H1 (cell line): Measurements from ENCODE around the gene MAPKAP1. TPM values are rescaled to one million over a fixed set of nuclear protein-coding genes. Genes with fewer than 3 reads are reported as not detected.

Experiments
- CHD7 ChIP-seq: fragments of 300-600 bp; sonication (generic); IDR thresholded peaks from 2 replicates; pipeline ENCODE4 v1.7.1; 2012; ENCODE audit warnings: low read length, moderate library complexity, mild to moderate bottlenecking, inconsistent platforms; ENCODE audit not compliant: insufficient replicate concordance
- CREB1 ChIP-seq: IDR thresholded peaks from 2 replicates; pipeline ENCODE4 v1.6.1; 2012; ENCODE audit warnings: inconsistent platforms
- EGR1 ChIP-seq: IDR thresholded peaks from 2 replicates; pipeline ENCODE4 v1.6.1; 2011; ENCODE audit warnings: low read depth, low read length, borderline replicate concordance
- GTF2F1 ChIP-seq: IDR thresholded peaks from 2 replicates; pipeline ENCODE4 v1.6.1; 2012; ENCODE audit warnings: low read depth, low read length, improper control_type of control experiment, borderline replicate concordance
- KDM5A ChIP-seq: fragments of 200-600 bp; IDR thresholded peaks from 2 replicates; pipeline ENCODE4 v1.7.1; 2012; ENCODE audit warnings: mild to moderate bottlenecking, low read length, inconsistent platforms, mixed read lengths
- SRF ChIP-seq: IDR thresholded peaks from 2 replicates; pipeline ENCODE4 v1.6.1; 2011; ENCODE audit warnings: mild to moderate bottlenecking, low read depth, low read length, moderate library complexity
- TAF1 ChIP-seq: IDR thresholded peaks from 2 replicates; pipeline ENCODE4 v1.6.1; 2011; ENCODE audit warnings: mild to moderate bottlenecking, low read depth, low read length
- polyA plus RNA-seq, 7 experiments: library from polyadenylated mRNA; depleted of rRNA in 3 of 7; stranded (reverse) in 5 of 7; unstranded in 2 of 7; fragments of >200 nt in 5 of 7; fragments of 200-250 nt in 2 of 7; gene quantifications; 1 replicate in 5 of 7; 2 replicates in 1 of 7; 4 replicates in 1 of 7; pipeline versions ENCODE4 v1.2.1 to v1.2.3, GENCODE V29; 2011 to 2013; ENCODE audit warnings: missing spikeins in 2 of 7, mixed read lengths in 2 of 7
- total RNA-seq: library from RNA; stranded (reverse); fragmentation: NEBNext Ultra II Directional; extraction: Animal tissue kit (Norgen Biotek cat#: 25700); gene quantifications from 2 replicates; pipeline ENCODE4 v1.2.1, GENCODE V29; 2021

MAPKAP1 gene
- total and polyA plus RNA-seq, 2 of the 8 experiments (the other 6 are each of a cell fraction or from before 2014, with no cell fraction given), result 79.2 to 140 TPM

GRCh38 chr9:125507226-125507625 lies 199.8 kb downstream of the MAPKAP1 start (continued):
- no peak for TF ChIP-seq CHD7
- TF ChIP-seq GTF2F1, result no peak
- no peak for TF ChIP-seq CREB1
- TF ChIP-seq SRF, result no peak
- TF ChIP-seq KDM5A, result no peak
- no peak for TF ChIP-seq EGR1
- no peak for TF ChIP-seq TAF1
